Measurements from ENCODE around the gene GNLY.
"Not testable (repeated sequence)": the region's sequence is repeated elsewhere in the genome, so short reads cannot be mapped to it uniquely, and the experiment has no call there.

GNLY gene

DNA sequence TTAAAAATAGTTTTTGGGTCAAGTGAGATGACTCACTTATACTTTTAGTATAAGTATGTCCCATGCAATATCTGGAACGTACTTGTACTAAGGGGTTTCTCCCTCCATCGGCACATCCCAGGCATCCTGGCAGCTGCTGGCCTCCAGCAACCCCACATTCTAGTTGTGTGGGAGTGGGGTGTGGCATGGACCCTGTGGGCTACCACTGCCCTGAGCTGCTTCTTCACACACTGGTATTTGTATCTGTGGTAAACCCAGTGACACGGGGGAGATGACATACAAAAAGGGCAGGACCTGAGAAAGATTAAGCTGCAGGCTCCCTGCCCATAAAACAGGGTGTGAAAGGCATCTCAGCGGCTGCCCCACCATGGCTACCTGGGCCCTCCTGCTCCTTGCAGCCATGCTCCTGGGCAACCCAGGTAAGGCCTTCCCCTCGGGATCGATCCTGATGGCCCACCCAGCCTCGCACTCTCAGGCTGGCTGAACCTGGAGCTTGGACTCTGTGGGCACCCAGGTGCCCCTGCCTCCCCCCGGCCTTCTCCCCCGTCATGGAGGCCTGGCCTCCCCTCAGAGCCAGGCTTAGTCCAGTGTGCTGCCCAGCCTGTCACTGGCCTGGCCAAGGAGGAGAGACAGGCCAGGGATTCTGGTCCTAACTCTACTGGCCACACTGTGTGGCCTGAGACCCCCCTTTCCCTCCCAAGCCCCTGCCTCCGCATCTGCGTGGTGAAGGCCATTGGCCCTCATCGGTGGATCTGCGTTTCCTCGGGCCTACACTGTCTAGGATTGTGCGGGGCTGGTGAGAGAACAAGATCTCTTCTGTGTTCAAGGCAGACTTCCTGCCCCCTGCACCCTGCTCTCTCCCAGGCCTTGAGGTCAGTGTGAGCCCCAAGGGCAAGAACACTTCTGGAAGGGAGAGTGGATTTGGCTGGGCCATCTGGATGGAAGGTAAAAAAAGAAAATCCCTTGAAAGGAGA, at the start of gene GNLY:
TSS of gene GNLY (plus strand) at position 307 of the 974 bp plus-strand sequence. CDS start at position 368, 61 bp downstream.
- DNase-seq: no peak

DNA sequence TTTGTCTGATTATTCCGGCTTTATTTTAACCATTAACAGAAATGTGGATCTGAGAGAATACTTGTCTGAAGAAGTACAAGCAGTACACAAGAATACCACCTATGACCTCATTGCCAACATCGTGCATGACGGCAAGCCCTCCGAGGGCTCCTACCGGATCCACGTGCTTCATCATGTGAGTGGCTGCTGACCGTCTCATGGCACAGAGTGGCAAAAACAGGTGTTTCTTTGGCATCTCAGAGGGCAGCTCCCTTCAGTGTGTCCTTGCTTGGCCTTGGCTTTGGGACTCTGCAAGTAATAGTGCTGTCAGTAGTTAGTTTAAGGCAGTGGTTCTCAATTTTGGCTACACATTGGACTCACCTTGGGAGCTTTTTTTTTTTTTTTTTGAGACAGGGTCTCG, 49.2 kb upstream of the GNLY start:
- DNase-seq: no peak

DNA sequence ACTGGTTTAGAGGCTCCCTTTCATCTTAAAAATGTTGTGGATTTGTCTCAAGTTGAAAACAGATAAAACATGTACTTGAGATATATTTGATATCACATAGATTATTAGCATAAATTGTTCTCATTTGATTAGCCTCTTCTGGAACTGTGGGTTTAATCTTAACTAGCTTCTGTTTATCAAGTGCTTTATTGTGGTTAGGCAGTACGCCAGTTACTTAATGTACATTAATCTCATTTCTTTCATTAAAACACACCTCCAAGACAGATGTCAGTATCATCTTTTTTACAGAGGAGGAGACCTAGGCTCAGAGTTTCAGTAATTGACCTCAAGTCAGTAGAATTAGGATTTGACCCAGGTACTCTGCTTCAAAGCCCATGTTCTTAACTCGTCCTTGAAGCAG, 48.0 kb upstream of the GNLY start:
- DNase-seq: no peak

DNA sequence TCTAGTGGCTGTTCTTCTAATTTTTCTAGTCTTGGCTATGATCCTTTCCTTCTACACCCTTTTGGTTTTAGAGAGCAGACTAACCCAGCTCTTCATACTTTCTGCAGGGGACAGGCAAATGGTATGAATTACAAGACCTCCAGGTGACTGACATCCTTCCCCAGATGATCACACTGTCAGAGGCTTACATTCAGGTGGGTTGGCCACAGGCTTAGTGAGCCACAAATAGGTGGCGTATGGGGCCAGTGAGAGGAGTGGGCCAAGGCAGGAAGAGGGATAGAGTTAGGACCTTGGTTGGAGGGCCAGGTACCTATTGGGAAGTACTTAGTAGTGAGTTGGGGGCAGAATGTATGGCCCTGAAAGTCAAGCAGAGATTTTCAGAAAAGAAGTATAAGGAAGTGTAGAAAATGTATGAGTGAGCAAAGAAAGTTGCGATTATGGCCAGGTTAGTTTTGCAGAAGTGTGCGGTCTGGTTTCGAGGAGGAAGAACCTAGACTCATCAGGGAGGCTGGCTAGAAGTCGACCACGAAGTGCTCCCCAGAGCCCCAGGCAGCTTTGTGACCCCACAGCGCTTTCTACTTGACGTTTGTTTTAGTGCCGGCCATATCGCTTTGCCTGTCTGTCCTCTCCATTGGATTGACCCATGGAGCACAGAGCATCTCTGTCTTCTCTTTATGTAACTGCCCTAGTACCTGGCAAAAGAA, 46.2 kb upstream of the GNLY start:
- DNase-seq: no peak

DNA sequence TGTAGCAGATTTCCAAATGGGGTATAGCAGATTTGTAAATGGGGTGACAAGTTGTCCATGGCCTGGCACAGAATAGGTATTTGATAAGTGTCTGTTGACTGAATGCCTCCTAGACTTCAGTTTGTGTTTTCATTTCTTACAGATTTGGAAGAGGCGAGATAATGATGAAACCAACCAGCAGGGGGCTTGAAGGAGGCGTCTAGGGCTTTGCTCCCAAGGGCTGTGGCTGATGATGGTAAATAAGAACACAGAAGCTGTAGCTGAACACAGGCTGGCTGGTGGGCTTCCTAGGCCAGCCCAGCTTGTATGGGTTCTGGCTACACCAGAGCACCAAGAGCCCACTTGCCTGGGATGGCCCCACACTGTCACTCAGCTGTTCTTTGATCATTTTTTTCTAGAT, 45.5 kb upstream of the GNLY start:
- no peak for DNase-seq

DNA sequence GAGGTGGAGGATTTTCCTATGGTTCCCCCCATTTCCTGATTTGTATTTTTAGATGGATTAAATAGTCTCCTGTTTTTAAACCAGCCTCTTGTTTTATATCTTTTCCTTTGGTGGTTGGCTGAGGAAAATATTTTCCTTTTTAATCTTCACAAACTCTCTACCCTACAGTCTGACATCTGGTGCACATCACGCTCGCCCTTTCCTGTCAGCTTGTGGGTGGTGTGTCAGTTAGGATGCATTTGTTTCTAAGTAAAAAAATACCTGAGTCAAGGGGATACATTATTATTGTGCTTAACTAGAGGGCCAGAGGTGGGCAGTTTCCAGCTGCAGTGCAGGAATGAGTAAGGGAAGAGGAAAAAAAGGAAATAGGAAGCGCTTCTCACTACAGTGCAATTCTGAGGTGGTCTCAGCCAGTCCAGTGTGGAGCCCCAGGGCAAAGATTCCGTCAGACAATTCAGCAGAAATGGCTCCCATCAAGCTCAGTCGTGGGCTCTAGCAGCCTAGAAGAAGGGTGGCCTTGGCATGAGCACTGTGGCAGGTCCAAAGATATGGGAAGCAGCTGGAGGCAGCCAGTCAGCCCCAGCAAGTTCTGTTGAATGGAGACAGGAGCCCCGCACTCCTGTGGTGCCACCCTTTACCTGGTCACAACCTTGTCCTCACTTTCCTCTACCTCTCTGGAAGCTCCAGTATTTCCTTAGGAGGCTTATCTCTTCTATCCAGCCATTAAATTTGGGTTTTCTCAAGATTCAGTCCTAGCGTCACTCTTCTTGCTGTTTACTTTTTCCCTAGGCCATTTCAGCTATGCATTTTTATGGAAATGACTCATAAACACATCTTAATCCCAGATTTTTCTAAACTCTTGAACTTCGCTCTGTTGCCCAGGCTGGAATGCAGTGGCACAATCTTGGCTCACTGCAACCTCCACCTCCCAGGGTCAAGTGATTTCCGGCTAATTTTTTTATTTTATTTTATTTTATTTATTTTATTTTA, 44.7 kb upstream of the GNLY start:
- no peak for DNase-seq

DNA sequence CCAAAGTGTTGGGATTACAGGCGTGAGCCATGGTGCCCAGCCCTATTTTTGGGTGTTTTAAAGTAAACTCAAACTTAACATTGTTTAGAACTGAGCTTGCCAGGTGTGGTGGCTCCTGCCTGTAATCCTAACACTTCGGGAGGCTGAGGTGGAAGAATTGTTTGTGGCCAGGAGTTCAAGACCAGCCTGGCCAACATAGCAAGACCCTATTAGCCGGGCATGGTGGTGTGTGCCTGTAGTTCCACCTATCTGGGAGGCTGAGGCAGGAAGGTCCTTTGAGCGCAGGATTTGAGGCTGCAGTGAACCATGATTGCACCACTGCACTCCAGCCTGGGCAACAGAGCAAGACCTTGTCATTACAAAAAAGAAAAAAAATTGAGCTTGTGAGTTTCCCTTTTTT, 43.7 kb upstream of the GNLY start:
- no peak for DNase-seq

DNA sequence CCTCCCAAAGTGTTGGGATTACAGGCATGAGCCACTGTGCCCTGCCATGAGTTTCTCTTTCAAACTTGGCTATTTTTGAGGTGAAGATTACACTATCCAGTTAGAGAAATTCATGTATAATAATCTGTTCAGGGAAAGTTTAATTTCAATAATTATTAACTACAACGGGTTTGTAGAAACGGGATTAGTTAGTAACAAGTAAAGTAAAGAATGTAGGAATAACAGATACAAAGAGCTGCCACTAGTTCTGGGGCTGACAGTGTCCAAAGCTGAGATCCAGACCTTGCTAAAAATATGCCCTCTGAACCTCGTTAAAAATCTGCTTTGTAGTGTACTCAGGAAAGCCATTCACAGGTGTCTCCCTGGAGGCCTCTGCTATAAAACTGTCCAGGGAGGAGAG, 43.1 kb upstream of the GNLY start:
- DNase-seq: no peak

DNA sequence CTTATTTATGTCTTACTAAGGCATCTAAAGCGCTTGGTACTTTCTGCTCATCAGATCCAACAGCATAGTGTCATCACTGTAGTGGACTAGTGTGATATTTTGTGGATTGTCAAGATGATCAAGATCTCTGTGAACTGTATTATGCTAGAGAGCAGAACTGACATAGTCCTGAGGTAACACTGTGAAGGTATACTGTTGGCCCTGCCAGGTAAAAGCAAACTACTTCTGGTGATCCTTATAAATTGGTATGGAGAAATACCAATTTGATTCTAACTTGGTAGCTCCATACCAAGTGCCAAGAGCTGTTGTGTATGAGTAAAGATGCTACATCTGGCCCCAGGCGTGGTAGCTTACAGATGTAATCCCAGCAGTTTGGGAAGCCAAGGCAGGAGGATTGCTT, 42.1 kb upstream of the GNLY start:
- no peak for DNase-seq

DNA sequence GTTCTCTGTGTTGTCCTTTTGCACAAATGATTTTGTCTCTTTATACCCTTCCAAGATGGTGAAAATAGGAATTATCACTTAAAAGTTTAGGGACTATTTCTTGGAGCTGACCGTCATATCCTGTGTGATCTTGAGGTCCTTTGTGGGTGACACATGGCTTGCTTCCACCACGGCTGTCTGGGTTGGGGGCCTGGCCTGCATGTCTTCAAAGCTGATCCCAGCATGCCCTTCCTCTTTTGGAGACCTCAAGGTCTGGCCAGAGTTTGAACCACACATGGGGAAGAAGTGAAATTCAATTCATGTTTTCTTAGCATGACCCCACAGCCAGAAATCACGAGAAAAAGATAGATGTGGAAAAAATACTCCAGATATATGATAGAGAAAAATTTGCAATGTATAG, 40.2 kb upstream of the GNLY start:
- no peak for DNase-seq

DNA sequence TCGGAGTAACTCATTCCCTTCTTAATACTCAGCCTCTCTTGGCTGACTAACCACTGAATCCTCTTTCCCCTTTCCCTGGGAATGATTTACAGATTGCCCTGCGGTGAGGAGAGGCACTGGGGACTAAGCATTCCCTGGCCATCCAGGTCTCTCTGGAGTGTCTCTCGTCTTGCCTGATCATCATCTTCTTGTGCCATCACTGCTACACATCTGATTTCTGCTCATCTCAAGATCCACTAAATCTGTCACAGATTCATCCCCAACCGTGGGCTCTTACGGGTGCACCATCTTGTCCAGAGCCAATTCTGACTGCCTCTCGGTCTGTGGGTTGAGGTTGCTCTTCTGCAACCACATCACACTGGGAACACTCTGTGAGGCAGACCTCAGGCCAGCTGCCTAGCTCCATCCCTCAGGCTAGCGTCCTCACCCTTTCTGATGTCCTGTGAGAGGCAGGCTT, 38.2 kb upstream of the GNLY start:
- DNase-seq: no peak

DNA sequence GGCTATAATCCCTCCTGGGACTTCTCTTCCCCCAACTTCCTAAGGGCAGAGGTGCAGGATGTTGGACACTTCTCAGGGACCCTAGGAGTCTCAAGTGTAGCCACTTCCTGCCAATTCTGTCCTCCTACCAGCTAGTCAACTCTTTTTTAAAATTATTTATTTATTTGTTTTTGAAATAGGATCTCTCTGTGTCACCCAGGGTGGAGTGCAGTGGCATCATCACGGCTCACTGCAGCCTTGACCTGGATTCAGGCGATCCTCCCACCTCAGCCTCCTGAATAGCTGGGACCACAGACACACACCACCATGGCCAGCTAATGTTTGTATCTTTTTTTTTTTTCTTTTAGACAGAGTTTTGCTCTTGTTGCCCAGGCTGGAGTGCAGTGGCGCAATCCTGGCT, 37.7 kb upstream of the GNLY start:
- DNase-seq: no peak

DNA sequence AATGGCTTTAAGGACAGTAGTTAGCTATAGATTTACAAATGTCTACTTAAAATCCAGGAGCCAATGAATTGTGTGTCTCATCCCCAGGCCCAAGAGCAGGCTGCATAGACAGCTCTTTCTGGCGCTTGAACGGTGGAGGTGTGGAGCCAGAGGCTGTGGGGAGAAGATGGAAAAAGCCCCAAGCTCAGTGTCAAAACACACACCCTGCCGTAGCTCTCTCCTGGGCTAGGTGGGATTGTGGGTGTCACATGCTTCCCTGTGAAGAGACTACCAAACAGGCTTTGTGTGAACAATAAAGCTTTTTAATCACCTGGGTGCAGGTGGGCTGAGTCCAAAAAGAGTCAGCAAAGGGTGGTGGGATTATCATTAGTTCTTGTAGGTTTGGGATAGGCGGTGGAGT, 36.8 kb upstream of the GNLY start:
- not testable (repeated sequence) for DNase-seq

DNA sequence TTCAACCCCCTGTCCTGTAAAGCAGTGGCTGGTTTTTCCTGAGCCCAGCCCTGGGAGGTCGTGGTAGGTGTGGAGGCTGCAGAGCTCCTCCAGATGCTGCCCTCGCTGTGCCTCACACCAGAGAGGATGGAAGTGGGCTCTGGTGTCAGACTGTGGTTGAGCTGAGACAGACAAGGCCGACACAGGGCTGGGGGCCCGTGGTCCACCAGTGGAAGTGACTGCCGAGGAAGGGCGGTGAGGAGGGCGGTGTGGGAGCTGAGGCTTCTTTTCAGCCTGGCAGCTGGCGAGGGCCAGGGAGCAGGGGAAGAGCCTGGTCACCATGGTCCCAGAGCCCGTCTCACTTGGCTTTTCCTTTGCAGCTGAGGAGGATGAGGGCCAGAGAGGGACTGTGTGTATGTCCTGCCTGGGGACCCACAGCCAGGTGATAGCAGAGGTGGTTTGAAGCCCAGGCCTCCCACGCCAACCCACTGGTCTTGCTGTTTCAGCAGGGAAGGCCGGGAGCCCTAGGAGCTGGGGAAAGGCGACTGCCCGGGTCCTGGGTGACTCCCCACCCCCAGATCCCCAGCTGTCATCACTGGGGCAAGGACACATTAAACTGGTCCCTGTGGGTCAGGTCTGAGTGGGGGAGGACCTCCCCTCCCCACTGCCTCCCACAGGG, 34.7 kb upstream of the GNLY start:
- DNase-seq: no peak

DNA sequence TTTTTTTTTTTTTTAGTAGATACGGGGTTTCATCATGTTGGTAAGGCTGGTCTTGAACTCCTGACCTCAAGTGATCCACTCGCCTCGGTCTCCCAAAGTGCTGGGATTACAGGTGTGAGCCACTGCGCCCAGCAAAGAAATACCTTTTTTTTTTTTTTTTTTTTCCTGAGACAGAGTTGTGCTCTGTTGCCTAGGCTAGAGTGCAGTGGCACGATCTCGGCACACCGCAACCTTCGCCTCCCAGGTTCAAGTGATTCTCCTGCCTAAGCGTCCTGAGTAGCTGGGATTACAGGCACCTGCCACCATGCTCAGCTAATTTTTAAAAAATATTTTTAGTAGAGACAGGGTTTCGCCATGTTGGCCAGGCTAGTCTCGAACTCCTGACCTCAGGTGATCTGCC, 33.9 kb upstream of the GNLY start:
- DNase-seq: not testable (repeated sequence)

DNA sequence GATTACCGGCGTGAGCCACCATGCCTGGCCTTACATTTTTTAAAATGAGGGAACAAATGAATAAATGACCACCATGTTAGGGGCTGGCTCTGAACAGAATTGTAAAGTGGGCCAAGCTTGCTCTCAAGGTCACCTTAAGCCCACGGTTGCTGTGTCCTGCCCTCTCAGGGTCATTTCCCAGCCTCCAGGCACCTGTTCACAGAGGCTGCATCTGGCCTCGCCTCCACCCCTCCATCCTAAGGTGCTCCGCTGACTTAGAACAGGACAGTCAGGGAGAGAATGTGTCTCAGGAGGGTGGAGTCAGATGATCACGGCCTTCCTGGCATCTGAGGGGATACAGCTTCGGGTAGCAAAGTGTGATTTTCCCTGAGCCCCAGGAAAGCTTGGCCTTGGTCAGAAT, 33.4 kb upstream of the GNLY start:
- no peak for DNase-seq

DNA sequence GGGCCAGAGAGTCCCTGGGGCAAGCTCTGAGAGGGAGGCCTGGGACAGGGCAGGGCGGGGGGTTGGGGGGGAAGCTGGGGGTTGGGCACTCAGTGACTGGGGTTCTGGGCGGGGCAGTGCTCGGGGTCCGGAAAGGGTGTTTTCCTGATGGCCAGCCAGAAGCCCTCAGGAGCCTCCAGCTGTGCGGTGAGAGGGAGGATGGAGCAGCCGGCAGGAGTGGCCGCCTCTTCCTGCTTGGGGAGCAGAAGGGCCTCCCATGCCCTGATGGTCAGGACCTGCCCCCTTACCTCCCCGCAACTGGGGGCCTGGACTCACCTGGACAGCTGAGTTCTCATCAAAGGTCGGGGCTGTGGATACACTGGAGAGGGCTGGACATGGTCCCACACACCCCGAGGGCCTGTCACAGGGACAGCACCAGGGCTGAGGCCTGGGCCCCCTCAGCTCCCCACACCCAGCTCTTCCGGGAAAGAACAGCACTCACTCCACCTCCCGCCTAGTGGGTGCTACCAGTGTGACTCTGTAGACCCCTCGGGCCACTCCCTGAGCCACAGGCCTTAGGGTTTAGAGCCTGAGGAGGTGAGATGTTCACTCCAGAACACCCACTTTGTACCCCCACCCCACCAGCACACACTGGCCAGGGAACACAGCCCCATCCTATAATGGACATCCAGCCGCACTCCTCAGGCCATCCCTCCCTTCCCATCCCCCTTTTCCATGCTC, 32.9 kb upstream of the GNLY start:
- DNase-seq: no peak

DNA sequence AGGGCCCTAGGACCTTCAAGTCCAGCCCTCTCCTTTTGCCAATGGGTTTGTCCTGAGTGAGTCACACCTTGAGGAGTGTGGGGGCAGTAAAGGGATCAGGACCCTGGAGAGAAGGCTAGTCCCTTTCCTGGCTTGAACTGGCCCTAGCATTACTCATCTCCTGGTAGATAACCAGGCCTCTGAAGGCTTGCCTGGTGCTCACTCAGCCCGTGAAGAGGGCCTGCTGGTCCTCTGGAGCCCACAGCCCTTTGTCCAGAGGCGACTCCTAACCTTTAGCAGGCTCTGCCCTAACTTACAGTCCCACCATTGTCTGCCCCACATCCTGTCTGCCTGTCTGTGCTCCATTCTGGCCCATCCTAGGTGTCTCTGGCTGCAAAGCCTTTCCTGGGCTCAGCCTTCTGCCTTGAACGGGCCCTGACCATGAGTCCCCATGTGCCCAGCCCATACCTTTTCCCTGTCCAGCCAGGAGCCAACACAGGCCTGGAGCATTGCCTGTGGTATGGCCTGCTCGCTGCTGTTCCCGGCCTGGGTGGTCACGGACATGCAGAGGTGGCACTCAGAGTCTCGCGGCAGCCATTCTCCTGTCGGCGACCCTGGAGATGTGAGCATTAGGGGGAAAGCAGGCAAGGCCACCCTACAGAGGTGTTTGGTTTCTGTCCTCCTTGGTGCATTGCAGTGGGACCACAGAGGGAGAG, 31.1 kb upstream of the GNLY start:
- no peak for DNase-seq

DNA sequence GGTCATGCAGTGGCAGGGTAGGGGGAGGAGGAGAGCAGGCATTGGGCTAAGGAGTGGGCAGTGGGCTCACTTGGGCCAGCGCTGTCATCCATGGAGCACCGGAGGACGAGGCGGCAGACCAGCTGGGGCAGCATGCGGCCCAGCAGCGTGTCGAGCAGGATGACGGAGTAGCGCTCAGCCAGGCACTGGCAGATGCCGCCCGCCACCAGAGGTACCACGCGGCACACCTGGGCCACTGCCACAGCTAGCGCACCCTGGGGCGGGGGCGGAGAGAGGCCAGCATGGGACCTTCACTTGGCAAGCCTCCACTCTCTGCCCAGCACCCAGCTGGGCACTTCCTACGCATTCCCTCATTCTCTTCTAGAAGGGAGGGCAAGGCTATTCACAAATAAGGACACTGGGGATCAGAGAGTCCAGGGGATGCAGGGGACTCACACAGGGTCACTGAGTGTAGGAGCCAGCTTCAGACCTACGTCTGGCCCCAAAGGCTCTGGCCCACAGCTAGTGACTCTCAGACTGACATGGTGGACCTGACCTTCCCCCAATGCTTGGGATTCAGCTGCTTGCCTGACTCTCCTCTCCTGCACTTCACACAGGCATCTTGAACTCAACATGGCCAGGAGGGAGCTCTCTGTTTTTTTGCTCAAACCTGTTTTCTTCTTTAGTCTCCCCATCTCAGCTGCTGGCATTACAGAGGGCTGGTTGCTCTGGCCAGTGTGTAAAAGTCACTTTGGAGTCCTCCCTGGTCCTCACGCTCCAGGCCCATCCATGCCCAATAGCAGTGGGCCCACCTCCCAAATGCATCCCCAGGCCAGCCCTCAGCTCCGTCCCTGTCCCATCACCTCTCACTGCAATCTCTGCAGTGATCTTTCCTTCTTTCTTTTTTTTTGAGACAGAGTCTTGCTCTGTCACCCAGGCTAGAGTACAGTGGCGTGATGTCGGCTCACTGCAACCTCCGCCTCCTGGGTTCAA, 30.3 kb upstream of the GNLY start:
- DNase-seq: no peak
